Endothelial cell of umbilical vein (primary cell): ENCODE measurements around the gene LZIC. TPM values are rescaled to one million over a fixed set of nuclear protein-coding genes. Genes with fewer than 3 reads are reported as not detected.

Source experiments
- BruUV-seq: library from RNA; stranded (reverse); fragments of 400-500 nt; replicated peaks from 2 replicates; lab custom pipeline; 2021; lab: Mats Ljungman, UMichigan
- CTCF ChIA-PET: fragments of 300-600, 350-600 bp; sonication (Branson Sonifier 250); formaldehyde crosslinking; loops from one replicate; lab custom pipeline; 2021; ENCODE audit warnings: antibody characterized with exemption, inconsistent platforms; lab: Charles Lee
- POLR2A ChIA-PET: fragments of 300-600, 350-600 bp; sonication (Branson Sonifier 250); formaldehyde crosslinking; loops from one replicate; lab custom pipeline; 2021; ENCODE audit warnings: antibody characterized with exemption, inconsistent platforms; lab: Charles Lee
- DNase-seq: peaks from one replicate; pipeline ENCODE4 v3.0.0-alpha.2; 2011; ENCODE audit warnings: low read depth, low spot score
- FAIRE-seq: peaks from 2 replicates; lab custom pipeline; 2011; peaks lifted over from hg19 to GRCh38; lab: Jason Lieb, UNC
- H2AFZ ChIP-seq: 2 replicates; pipeline ENCODE4 v1.6.0; 2012; ENCODE audit warnings: low read depth, low read length, control low read depth, inconsistent platforms
- H3K27ac ChIP-seq: 2 replicates; pipeline ENCODE4 v1.5.1; 2011; ENCODE audit warnings: low read depth, mild to moderate bottlenecking, control low read depth, low read length, moderate library complexity; ENCODE audit not compliant: insufficient read depth
- H3K27me3 ChIP-seq, 2 experiments: 2 replicates each; pipeline versions ENCODE4 v1.6.0 to v1.6.1; 2011; ENCODE audit warnings: low read length in 2 of 2, mixed read lengths in 1 of 2; ENCODE audit not compliant: control insufficient read depth in 2 of 2, insufficient read depth in 2 of 2
- H3K36me3 ChIP-seq, 2 experiments: 2 replicates in 1 of 2; 3 replicates in 1 of 2; pipeline ENCODE4 v1.5.1; 2011; ENCODE audit warnings: low read length in 2 of 2, mild to moderate bottlenecking in 1 of 2, moderate library complexity in 1 of 2; ENCODE audit not compliant: control insufficient read depth in 2 of 2, insufficient read depth in 2 of 2; ENCODE audit errors: extremely low read depth in 1 of 2
- H3K4me1 ChIP-seq: 3 replicates; pipeline ENCODE4 v1.5.1; 2011; ENCODE audit warnings: mild to moderate bottlenecking, low read length; ENCODE audit not compliant: control insufficient read depth, insufficient read depth; ENCODE audit errors: extremely low read depth
- H3K4me2 ChIP-seq: 2 replicates; pipeline ENCODE4 v1.6.1; 2011; ENCODE audit warnings: low read length, control low read depth, mixed read lengths; ENCODE audit not compliant: insufficient read depth
- H3K4me3 ChIP-seq, 3 experiments: fragments of 200-600 bp in 1 of 3; sonication (generic), shearing (Covaris generic) in 1 of 3; replicated peaks in 1 of 3; 2 replicates each; pipeline ENCODE4 v1.5.1; 2011 to 2016; ENCODE audit warnings: control low read depth in 3 of 3, low read length in 3 of 3, mild to moderate bottlenecking in 2 of 3, inconsistent platforms in 1 of 3, low read depth in 1 of 3, moderate library complexity in 1 of 3; ENCODE audit not compliant: insufficient read depth in 1 of 3
- H3K79me2 ChIP-seq: 2 replicates; pipeline ENCODE4 v1.6.0; 2012; ENCODE audit warnings: low read length, inconsistent platforms; ENCODE audit not compliant: control insufficient read depth, insufficient read depth
- H3K9ac ChIP-seq: replicated peaks from 2 replicates; pipeline ENCODE3; 2011; ENCODE audit warnings: low read length, control low read depth; ENCODE audit not compliant: insufficient read depth; ENCODE audit errors: extremely low read depth
- H3K9me1 ChIP-seq: replicated peaks from 3 replicates; pipeline ENCODE4 v1.6.0; 2011; ENCODE audit warnings: mild to moderate bottlenecking, low read length; ENCODE audit not compliant: control insufficient read depth, insufficient read depth; ENCODE audit errors: extremely low read depth
- H3K9me3 ChIP-seq: replicated peaks from 2 replicates; pipeline ENCODE4 v1.5.1; 2012; ENCODE audit warnings: low read length, inconsistent platforms; ENCODE audit not compliant: control insufficient read depth, insufficient read depth
- H4K20me1 ChIP-seq: replicated peaks from 2 replicates; pipeline ENCODE3; 2011; ENCODE audit warnings: mild to moderate bottlenecking, low read length; ENCODE audit not compliant: control insufficient read depth, insufficient read depth; ENCODE audit errors: extremely low read depth
- CTCF ChIP-seq, 2 donors: IDR thresholded peaks; 1 replicate in 1 of 2; 2 replicates in 1 of 2; pipeline ENCODE4 v1.5.1; 2011; ENCODE audit warnings: low read length in 2 of 2, mild to moderate bottlenecking in 2 of 2, moderate library complexity in 2 of 2, control low read depth in 1 of 2, inconsistent platforms in 1 of 2, low read depth in 1 of 2; ENCODE audit not compliant: insufficient read depth in 1 of 2; ENCODE audit errors: extremely low read depth in 1 of 2
- EZH2 ChIP-seq: IDR thresholded peaks from 2 replicates; pipeline ENCODE4 v1.6.1; 2012; ENCODE audit warnings: borderline replicate concordance, low read depth, mild to moderate bottlenecking, moderate library complexity, low read length, inconsistent platforms; ENCODE audit not compliant: severe bottlenecking
- FOS ChIP-seq: IDR thresholded peaks from 2 replicates; pipeline ENCODE4 v1.6.1; 2011; ENCODE audit warnings: mild to moderate bottlenecking, low read length, moderate library complexity, borderline replicate concordance; ENCODE audit not compliant: insufficient read depth
- GATA2 ChIP-seq: IDR thresholded peaks from 2 replicates; pipeline ENCODE4 v1.7.0; 2011; ENCODE audit warnings: low read depth, mild to moderate bottlenecking, moderate library complexity, mixed read lengths, low read length; ENCODE audit not compliant: insufficient read length, insufficient read depth
- JUN ChIP-seq: IDR thresholded peaks from 2 replicates; pipeline ENCODE4 v1.6.1; 2011; ENCODE audit warnings: borderline replicate concordance, low read depth; ENCODE audit not compliant: insufficient read length, insufficient read depth
- MAX ChIP-seq: IDR thresholded peaks from 2 replicates; pipeline ENCODE4 v1.6.1; 2011; ENCODE audit not compliant: insufficient read depth, insufficient read length
- MYC ChIP-seq: IDR thresholded peaks from one replicate; pipeline ENCODE4 v1.6.1; 2011; ENCODE audit warnings: mild to moderate bottlenecking, low read depth, low read length
- POLR2A ChIP-seq: IDR thresholded peaks from 2 replicates; pipeline ENCODE4 v1.6.1; 2012; ENCODE audit warnings: low read depth, mild to moderate bottlenecking, control low read depth, low read length
- POLR2AphosphoS5 ChIP-seq: IDR thresholded peaks from 2 replicates; pipeline ENCODE4 v1.6.1; 2012; ENCODE audit warnings: low read depth, mild to moderate bottlenecking, control low read depth, low read length, moderate library complexity; ENCODE audit not compliant: insufficient read depth
- dilution Hi-C: fragments of 300-500 bp; cut with MboI; formaldehyde crosslinking; loops from one replicate; pipeline ENCODE4 v1.15.0; 2019; ENCODE audit warnings: low sequenced_read_pairs; ENCODE audit not compliant: extremely low pct_ligation_motif_present
- intact Hi-C: fragments of 100-400 bp; cut with micrococcal nuclease; formaldehyde crosslinking; loops from one replicate; pipeline ENCODE4 v1.10.0; 2022
- polyA plus RNA-seq, 4 experiments: library from polyadenylated mRNA; depleted of rRNA in 3 of 4; stranded (reverse) in 3 of 4; unstranded in 1 of 4; fragments of >200 nt; gene quantifications; 2 replicates each; pipeline versions ENCODE4 v1.2.1 to v1.2.3, GENCODE V29; 2011 to 2012; ENCODE audit warnings: missing spikeins in 1 of 4
- total RNA-seq: library from RNA; stranded (reverse); gene quantifications from 2 replicates; pipeline ENCODE4 v1.2.3, GENCODE V29; 2021

Gene LZIC
- total and polyA plus RNA-seq, 2 donors (not counting 3 experiments of a cell fraction or from before 2014, with no cell fraction given), result 3.7 to 23.4 TPM

- no peak for DNase-seq
- Histone ChIP-seq H3K4me3 (no peak overlapping the region), H4K20me1 (no peaks in the 10 kb centered on the region), H2AFZ (no peak overlapping the region), H3K27ac (no peak overlapping the region), H3K9me3 (no peaks in the 10 kb centered on the region), H3K9me1 (no peaks in the 10 kb centered on the region), H3K4me1 (peaks cover 11% of the 10 kb centered on the region), H3K27me3 (peaks cover 2% of the 10 kb centered on the region in 2 experiments), H3K4me2 (no peak overlapping the region), H3K79me2 (peaks cover 5% of the 10 kb centered on the region), H3K36me3 (no peaks in the 10 kb centered on the region), H3K9ac (no peak overlapping the region)
- ChIA-PET POLR2A (interaction anchor here (0.6 kb wide), 1 partner anchor 20 kb away, joined by 3 read pairs; no protein-coding TSS in a partner anchor), CTCF (interaction anchor here (2.1 to 4.9 kb wide), 2 partner anchors 35 to 40 kb away, joined by 15 to 77 read pairs; no protein-coding TSS in a partner anchor)
- dilution Hi-C loops (no loop called here), intact Hi-C loops (no loop called here)
- no TSS peak for BruUV-seq
- TF ChIP-seq GATA2 (no peak), CTCF (IDR thresholded peaks at IDR 0.05; ENCODE audit: extremely low read depth in 1 of 2, insufficient read depth in 1 of 2, low read depth in 1 of 2, low read length in 2 of 2) (no peak), MYC (no peak), JUN (no peak), POLR2AphosphoS5 (no peak), FOS (no peak), POLR2A (no peak), MAX (no peak), EZH2 (no peak)
- FAIRE-seq, result no peak
These were observed 30.8 kb downstream of the LZIC start for GRCh38 chr1:9912264-9912936.
